ENCODE measurements around the gene TJAP1.
"Not testable (repeated sequence)": the region's sequence is repeated elsewhere in the genome, so short reads cannot be mapped to it uniquely, and the experiment has no call there.

The TJAP1 gene

DNA sequence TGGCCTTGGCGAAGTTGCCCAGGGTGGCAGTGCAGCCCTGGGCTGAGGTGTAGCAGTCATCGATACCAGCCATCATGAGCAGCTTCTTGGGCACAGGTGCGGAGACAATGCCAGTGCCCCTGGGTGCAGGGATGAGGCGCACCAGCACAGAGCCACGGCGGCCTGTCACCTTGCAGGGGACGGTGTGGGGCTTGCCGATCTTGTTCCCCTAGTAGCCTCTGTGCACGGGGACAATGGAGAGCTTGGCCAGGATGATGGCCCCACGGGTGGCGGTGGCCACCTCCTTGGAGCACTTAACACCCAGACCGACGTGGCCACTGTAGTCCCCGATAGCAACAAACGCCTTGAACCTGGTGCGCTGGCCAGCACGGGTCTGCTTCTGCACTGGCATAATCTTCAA is 61.6 kb downstream of the TJAP1 start:
- DNase-seq (ENCODE audit: low spot score) = not testable (repeated sequence)

DNA sequence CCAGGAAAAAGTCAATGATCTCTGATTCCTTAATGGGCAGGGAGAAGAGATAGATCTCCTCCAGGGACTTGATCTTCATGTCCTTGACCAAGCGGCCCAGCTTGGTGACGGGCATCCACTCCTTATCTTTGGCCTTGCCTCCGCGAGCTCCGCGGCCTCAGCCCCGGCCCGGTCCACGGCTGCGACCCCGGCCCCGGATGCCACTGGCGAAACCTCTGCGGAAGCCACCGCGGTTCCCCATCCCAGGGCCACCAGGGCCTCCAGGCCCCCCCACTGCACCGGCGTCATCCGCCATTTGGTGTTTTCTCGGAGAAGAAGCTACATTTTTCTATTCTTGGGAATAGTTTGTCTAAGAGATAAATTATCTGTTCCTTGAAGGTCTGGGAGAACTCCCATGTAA is 62.0 kb downstream of the TJAP1 start:
- not testable (repeated sequence) for DNase-seq (ENCODE audit: low spot score)

DNA sequence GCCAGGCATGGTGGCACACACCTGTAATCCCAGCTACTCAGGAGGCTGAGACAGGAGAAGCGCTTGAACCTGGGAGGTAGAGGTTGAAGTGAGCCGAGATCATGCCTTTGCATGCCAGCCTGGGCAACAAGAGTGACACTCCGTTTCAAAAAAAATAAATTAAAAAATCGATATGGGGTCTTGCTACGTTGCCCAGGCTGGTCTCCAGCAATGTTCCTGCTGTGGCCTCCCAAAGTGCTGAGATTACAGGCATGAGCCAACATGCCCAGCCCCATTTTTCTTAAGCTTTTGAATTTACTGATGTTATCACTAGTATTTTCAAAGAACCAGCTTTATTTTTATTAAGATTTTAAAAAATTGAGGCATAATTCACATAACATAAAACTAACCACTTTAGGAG is 63.1 kb downstream of the TJAP1 start:
- DNase-seq (ENCODE audit: low spot score) = no peak

DNA sequence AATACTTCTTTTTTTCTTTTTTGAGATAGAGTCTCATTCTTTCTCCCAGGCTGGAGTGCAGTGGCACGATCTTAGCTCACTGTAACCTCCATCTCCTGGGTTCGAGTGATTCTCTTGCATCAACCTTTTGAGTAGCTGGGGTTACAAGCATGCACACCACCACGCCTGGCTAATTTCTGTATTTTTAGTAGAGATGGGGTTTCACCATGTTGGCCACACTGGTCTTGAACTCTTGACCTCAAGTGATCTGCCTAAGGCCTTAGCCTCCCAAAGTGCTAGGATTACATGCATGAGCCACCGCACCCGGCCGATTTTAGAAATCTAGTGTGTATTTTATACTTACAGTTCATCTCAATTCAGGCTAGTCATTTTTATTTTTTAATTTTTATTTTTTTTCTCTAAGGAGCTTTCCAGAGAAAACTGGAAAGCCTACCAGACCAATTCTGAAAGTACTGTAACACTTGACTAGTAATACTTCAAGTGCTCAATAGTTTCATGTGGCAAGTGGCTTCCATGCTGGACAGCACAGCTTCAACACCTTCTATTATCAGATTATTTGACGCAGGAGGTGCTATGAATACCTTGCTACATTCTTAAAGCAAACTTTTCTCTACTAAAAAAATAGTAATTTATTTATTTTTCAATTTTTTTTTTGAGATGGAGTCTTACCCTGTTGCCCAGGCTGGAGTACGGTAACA is 64.6 kb downstream of the TJAP1 start:
- no peak for DNase-seq (ENCODE audit: low spot score)

DNA sequence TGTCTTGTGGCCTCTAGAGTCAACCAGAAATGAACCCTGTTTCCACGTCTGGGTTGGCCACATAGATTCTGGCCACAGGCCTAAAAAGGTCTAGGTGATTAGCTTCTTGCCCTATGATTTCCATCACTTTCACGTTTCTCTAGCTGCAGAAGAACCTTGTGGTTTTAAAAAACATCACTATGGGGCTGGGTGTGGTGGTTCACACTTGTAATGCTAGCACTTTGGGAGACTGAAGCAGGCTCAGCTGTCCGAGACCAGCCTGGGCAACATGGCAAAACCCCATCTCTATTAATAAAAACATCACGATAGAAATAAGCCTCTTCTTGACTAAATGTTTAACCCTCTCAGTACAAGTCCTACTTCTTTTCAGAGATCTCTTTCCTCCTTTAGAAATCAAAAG is 67.1 kb downstream of the TJAP1 start:
- DNase-seq (ENCODE audit: low spot score) = no peak

DNA sequence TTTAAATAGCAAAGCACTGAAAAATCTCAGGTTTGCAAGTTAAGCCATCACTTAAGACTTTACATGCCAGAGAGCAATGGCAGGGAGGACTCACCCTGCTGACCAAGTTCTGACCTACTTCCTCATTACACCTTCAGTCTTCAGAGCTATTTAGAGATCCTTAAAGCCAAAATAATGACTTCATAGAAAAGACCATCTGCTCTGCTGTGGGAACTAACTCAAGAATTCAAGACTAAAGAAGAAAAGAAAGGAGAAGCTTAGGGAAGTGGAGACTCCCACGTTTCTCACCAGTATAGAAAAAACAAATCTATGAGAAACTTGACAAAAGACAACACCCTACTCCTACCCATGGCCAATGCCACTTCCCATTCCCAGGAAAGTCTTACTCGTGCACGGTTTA is 69.9 kb downstream of the TJAP1 start:
- no peak for DNase-seq (ENCODE audit: low spot score)

All from AG08395 (cell line).